ENCODE data around the gene BRD1.

BRD1 gene

GRCh38 chr22:49803737-49804375 lies 23.8 kb downstream of the BRD1 start:
- ATAC-seq = no peak
- no peak overlapping the region for H3K4me3 Mint-ChIP-seq
- H3K27ac Mint-ChIP-seq = peak overlapping the region; percentile 32
- no peaks in the 10 kb centered on the region for H3K27me3 Mint-ChIP-seq
- H3K4me1 Mint-ChIP-seq = peaks cover 44% of the 10 kb centered on the region
- peaks cover 50% of the 10 kb centered on the region for H3K36me3 Mint-ChIP-seq
- H3K9me3 Mint-ChIP-seq = no peaks in the 10 kb centered on the region

GRCh38 chr22:49803134-49803533 lies 24.5 kb downstream of the BRD1 start:
- H3K36me3 Mint-ChIP-seq = peaks cover 53% of the 10 kb centered on the region
- no peak overlapping the region for H3K4me3 Mint-ChIP-seq
- H3K4me1 Mint-ChIP-seq = peaks cover 37% of the 10 kb centered on the region
- H3K27ac Mint-ChIP-seq = peak overlapping the region; percentile 32
- peak; percentile 66 for ATAC-seq
- no peaks in the 10 kb centered on the region for H3K27me3 Mint-ChIP-seq
- H3K9me3 Mint-ChIP-seq = no peaks in the 10 kb centered on the region

GRCh38 chr22:49801391-49802060 lies 26.1 kb downstream of the BRD1 start:
- no peak overlapping the region for H3K27ac Mint-ChIP-seq
- H3K27me3 Mint-ChIP-seq = no peaks in the 10 kb centered on the region
- no peaks in the 10 kb centered on the region for H3K9me3 Mint-ChIP-seq
- no peak for ATAC-seq
- peaks cover 24% of the 10 kb centered on the region for H3K4me1 Mint-ChIP-seq
- H3K36me3 Mint-ChIP-seq = peaks cover 59% of the 10 kb centered on the region
- no peak overlapping the region for H3K4me3 Mint-ChIP-seq

- peaks cover 60% of the 10 kb centered on the region for H3K36me3 Mint-ChIP-seq
These were observed 27.1 kb downstream of the BRD1 start for GRCh38 chr22:49800408-49801238.

GRCh38 chr22:49799431-49800075 lies 28.1 kb downstream of the BRD1 start:
- no peak for ATAC-seq
- H3K36me3 Mint-ChIP-seq = peaks cover 63% of the 10 kb centered on the region
- H3K27ac Mint-ChIP-seq = no peak overlapping the region
- no peaks in the 10 kb centered on the region for H3K27me3 Mint-ChIP-seq
- H3K9me3 Mint-ChIP-seq = no peaks in the 10 kb centered on the region
- H3K4me1 Mint-ChIP-seq = peaks cover 17% of the 10 kb centered on the region
- no peak overlapping the region for H3K4me3 Mint-ChIP-seq

More at GRCh38 chr22:49800408-49801238, 27.1 kb downstream of the BRD1 start:
- no peak overlapping the region for H3K27ac Mint-ChIP-seq
- ATAC-seq = no peak
- H3K9me3 Mint-ChIP-seq = no peaks in the 10 kb centered on the region
- peaks cover 17% of the 10 kb centered on the region for H3K4me1 Mint-ChIP-seq
- no peak overlapping the region for H3K4me3 Mint-ChIP-seq
- H3K27me3 Mint-ChIP-seq = no peaks in the 10 kb centered on the region

GRCh38 chr22:49798486-49799151 lies 29.1 kb downstream of the BRD1 start:
- Mint-ChIP-seq H3K4me1 (peaks cover 11% of the 10 kb centered on the region), H3K36me3 (peaks cover 65% of the 10 kb centered on the region), H3K27me3 (no peaks in the 10 kb centered on the region), H3K27ac (no peak overlapping the region), H3K9me3 (no peaks in the 10 kb centered on the region), H3K4me3 (no peak overlapping the region)
- ATAC-seq = no peak

GRCh38 chr22:49797706-49798105 lies 30.0 kb downstream of the BRD1 start:
- H3K36me3 Mint-ChIP-seq = peaks cover 63% of the 10 kb centered on the region

GRCh38 chr22:49796596-49797270 lies 30.9 kb downstream of the BRD1 start:
- ATAC-seq = no peak
- Mint-ChIP-seq H3K4me1 (peaks cover 2% of the 10 kb centered on the region), H3K36me3 (peaks cover 63% of the 10 kb centered on the region), H3K27me3 (no peaks in the 10 kb centered on the region), H3K9me3 (no peaks in the 10 kb centered on the region), H3K27ac (no peak overlapping the region), H3K4me3 (no peak overlapping the region)

More at GRCh38 chr22:49797706-49798105, 30.0 kb downstream of the BRD1 start:
- Mint-ChIP-seq H3K9me3 (no peaks in the 10 kb centered on the region), H3K27me3 (no peaks in the 10 kb centered on the region), H3K4me1 (peaks cover 2% of the 10 kb centered on the region), H3K4me3 (no peak overlapping the region), H3K27ac (no peak overlapping the region)
- ATAC-seq = no peak

- no peaks in the 10 kb centered on the region for H3K9me3 Mint-ChIP-seq
- no peaks in the 10 kb centered on the region for H3K27me3 Mint-ChIP-seq
- no peak for ATAC-seq
- peaks cover 75% of the 10 kb centered on the region for H3K36me3 Mint-ChIP-seq
- peaks cover 14% of the 10 kb centered on the region for H3K4me1 Mint-ChIP-seq
- no peak overlapping the region for H3K4me3 Mint-ChIP-seq
- no peak overlapping the region for H3K27ac Mint-ChIP-seq
These were observed 32.2 kb downstream of the BRD1 start for GRCh38 chr22:49795521-49795920.

- no peaks in the 10 kb centered on the region for H3K9me3 Mint-ChIP-seq
- no peaks in the 10 kb centered on the region for H3K27me3 Mint-ChIP-seq
- ATAC-seq = no peak
- H3K4me3 Mint-ChIP-seq = no peak overlapping the region
- H3K4me1 Mint-ChIP-seq = peaks cover 28% of the 10 kb centered on the region
- H3K36me3 Mint-ChIP-seq = peaks cover 82% of the 10 kb centered on the region
- H3K27ac Mint-ChIP-seq = no peak overlapping the region
These were observed 33.8 kb downstream of the BRD1 start for GRCh38 chr22:49793871-49794270.

- no peak for ATAC-seq
- peaks cover 77% of the 10 kb centered on the region for H3K36me3 Mint-ChIP-seq
- H3K27ac Mint-ChIP-seq = no peak overlapping the region
- no peaks in the 10 kb centered on the region for H3K27me3 Mint-ChIP-seq
- H3K4me3 Mint-ChIP-seq = no peak overlapping the region
- H3K4me1 Mint-ChIP-seq = peaks cover 32% of the 10 kb centered on the region
- H3K9me3 Mint-ChIP-seq = no peaks in the 10 kb centered on the region
These were observed 34.4 kb downstream of the BRD1 start for GRCh38 chr22:49793296-49793695.

GRCh38 chr22:49792107-49792506 lies 35.6 kb downstream of the BRD1 start:
- Mint-ChIP-seq H3K27ac (no peak overlapping the region), H3K4me3 (no peak overlapping the region), H3K27me3 (no peaks in the 10 kb centered on the region), H3K9me3 (no peaks in the 10 kb centered on the region), H3K4me1 (peaks cover 38% of the 10 kb centered on the region), H3K36me3 (peaks cover 77% of the 10 kb centered on the region)
- ATAC-seq = no peak

- peaks cover 75% of the 10 kb centered on the region for H3K36me3 Mint-ChIP-seq
- no peak overlapping the region for H3K4me3 Mint-ChIP-seq
These were observed 36.0 kb downstream of the BRD1 start for GRCh38 chr22:49791682-49792081.

GRCh38 chr22:49790912-49791311 lies 36.8 kb downstream of the BRD1 start:
- peaks cover 38% of the 10 kb centered on the region for H3K4me1 Mint-ChIP-seq
- H3K9me3 Mint-ChIP-seq = no peaks in the 10 kb centered on the region
- no peak for ATAC-seq
- H3K36me3 Mint-ChIP-seq = peaks cover 76% of the 10 kb centered on the region
- no peaks in the 10 kb centered on the region for H3K27me3 Mint-ChIP-seq
- H3K4me3 Mint-ChIP-seq = no peak overlapping the region
- no peak overlapping the region for H3K27ac Mint-ChIP-seq

More at GRCh38 chr22:49791682-49792081, 36.0 kb downstream of the BRD1 start:
- ATAC-seq = no peak
- Mint-ChIP-seq H3K27ac (no peak overlapping the region), H3K27me3 (no peaks in the 10 kb centered on the region), H3K9me3 (no peaks in the 10 kb centered on the region), H3K4me1 (peaks cover 38% of the 10 kb centered on the region)

Data from stimulated activated memory B cell treated with anti-CD40 and anti-IgM and Interleukin-4, amounts not matched to agents 10 μg/mL and 1 μg/mL and 100 μg/mL, for 72 hours (primary cell).